ENCODE measurements around the gene GDE1.

The GDE1 gene

GRCh38 chr16:19512297-19512696 is 9.6 kb downstream of the GDE1 start:
- H3K4me1 ChIP-seq = peaks cover 7% of the 10 kb centered on the region; the same call in 1 of the 2 replicates
- H3K36me3 ChIP-seq = peaks cover 37% of the 10 kb centered on the region
- H3K4me3 ChIP-seq (ENCODE audit: low read depth, low read length) = no peak overlapping the region
- DNase-seq = no peak
- no peaks in the 10 kb centered on the region for H3K9me3 ChIP-seq
- no peaks in the 10 kb centered on the region for H3K27me3 ChIP-seq
- no peak for TF ChIP-seq CTCF (IDR thresholded peaks at IDR 0.05; ENCODE audit: low read depth, low read length)

GRCh38 chr16:19507867-19508266 is 14.0 kb downstream of the GDE1 start:
- Histone ChIP-seq H3K4me3 (ENCODE audit: low read depth, low read length) (no peak overlapping the region), H3K4me1 (no peaks in the 10 kb centered on the region), H3K9me3 (no peaks in the 10 kb centered on the region), H3K27me3 (no peaks in the 10 kb centered on the region), H3K36me3 (peaks cover 30% of the 10 kb centered on the region)
- no peak for DNase-seq
- no peak for TF ChIP-seq CTCF (IDR thresholded peaks at IDR 0.05; ENCODE audit: low read depth, low read length)

- peaks cover 34% of the 10 kb centered on the region for H3K36me3 ChIP-seq
- no peaks in the 10 kb centered on the region for H3K9me3 ChIP-seq
- no peak for TF ChIP-seq CTCF (IDR thresholded peaks at IDR 0.05; ENCODE audit: low read depth, low read length)
- no peak for DNase-seq
- no peaks in the 10 kb centered on the region for H3K27me3 ChIP-seq
- no peaks in the 10 kb centered on the region for H3K4me1 ChIP-seq
- H3K4me3 ChIP-seq (ENCODE audit: low read depth, low read length) = no peak overlapping the region
Observed at GRCh38 chr16:19506965-19507364, 14.9 kb downstream of the GDE1 start.

- no peak for TF ChIP-seq CTCF (IDR thresholded peaks at IDR 0.05; ENCODE audit: low read depth, low read length)
- H3K9me3 ChIP-seq = no peaks in the 10 kb centered on the region
- H3K4me1 ChIP-seq = no peaks in the 10 kb centered on the region
- no peak overlapping the region for H3K4me3 ChIP-seq (ENCODE audit: low read depth, low read length)
- no peak for DNase-seq
- no peaks in the 10 kb centered on the region for H3K27me3 ChIP-seq
- H3K36me3 ChIP-seq = peaks cover 37% of the 10 kb centered on the region
Observed at GRCh38 chr16:19505600-19506303, 16.1 kb downstream of the GDE1 start.

GRCh38 chr16:19503461-19504075 is 18.3 kb downstream of the GDE1 start:
- Histone ChIP-seq H3K4me1 (no peaks in the 10 kb centered on the region), H3K27me3 (no peaks in the 10 kb centered on the region), H3K36me3 (peaks cover 32% of the 10 kb centered on the region), H3K4me3 (ENCODE audit: low read depth, low read length) (no peak overlapping the region), H3K9me3 (no peaks in the 10 kb centered on the region)
- no peak for TF ChIP-seq CTCF (IDR thresholded peaks at IDR 0.05; ENCODE audit: low read depth, low read length)
- no peak for DNase-seq

All from BE2C (cell line).